Trophoblast cell (in vitro differentiated cells and primary cell): ENCODE results near the gene NONO.
"Not testable (repeated sequence)": the region's sequence is repeated elsewhere in the genome, so short reads cannot be mapped to it uniquely, and the experiment has no call there.

Source experiments
- DNase-seq, 2 donors: peaks; one replicate each; pipeline ENCODE4 v3.0.0-alpha.2; 2016
- H2AFZ ChIP-seq: 2 replicates; pipeline ENCODE4 v1.6.1; 2013; ENCODE audit warnings: low read length, moderate library complexity, mild to moderate bottlenecking; ENCODE audit not compliant: insufficient read depth, poor library complexity
- H2AK5ac ChIP-seq: 2 replicates; pipeline ENCODE4 v1.6.1; 2013; ENCODE audit warnings: mild to moderate bottlenecking, low read length
- H2BK120ac ChIP-seq: 2 replicates; pipeline ENCODE4 v1.6.1; 2013; ENCODE audit warnings: low read length, mild to moderate bottlenecking, moderate library complexity; ENCODE audit not compliant: insufficient read depth, poor library complexity
- H2BK12ac ChIP-seq: 2 replicates; pipeline ENCODE4 v1.6.1; 2013; ENCODE audit warnings: mild to moderate bottlenecking, low read length, moderate library complexity
- H2BK5ac ChIP-seq: 2 replicates; pipeline ENCODE4 v1.6.1; 2013; ENCODE audit warnings: low read length, low read depth, moderate library complexity, mild to moderate bottlenecking; ENCODE audit not compliant: poor library complexity
- H3K14ac ChIP-seq: 2 replicates; pipeline ENCODE4 v1.6.1; 2013; ENCODE audit warnings: mild to moderate bottlenecking, low read length
- H3K18ac ChIP-seq: 2 replicates; pipeline ENCODE4 v1.6.1; 2013; ENCODE audit warnings: mild to moderate bottlenecking, low read length
- H3K23ac ChIP-seq: 2 replicates; pipeline ENCODE4 v1.6.1; 2013; ENCODE audit warnings: low read length
- H3K27ac ChIP-seq: 2 replicates; pipeline ENCODE4 v1.5.1; 2013; ENCODE audit warnings: low read depth, mild to moderate bottlenecking, inconsistent platforms, low read length, moderate library complexity
- H3K27me3 ChIP-seq: 2 replicates; pipeline ENCODE4 v1.6.1; 2013; ENCODE audit warnings: inconsistent platforms, mild to moderate bottlenecking, low read length, moderate library complexity; ENCODE audit not compliant: insufficient read depth
- H3K36me3 ChIP-seq, 2 experiments: 1 replicate in 1 of 2; 2 replicates in 1 of 2; pipeline ENCODE4 v1.6.1; 2013; ENCODE audit warnings: low read length in 2 of 2, mild to moderate bottlenecking in 2 of 2, moderate library complexity in 1 of 2; ENCODE audit not compliant: insufficient read depth in 2 of 2, control insufficient read depth in 1 of 2
- H3K4ac ChIP-seq: 2 replicates; pipeline ENCODE4 v1.6.1; 2013; ENCODE audit warnings: low read depth, mild to moderate bottlenecking, low read length, moderate library complexity
- H3K4me1 ChIP-seq, 2 experiments: 1 replicate in 1 of 2; 2 replicates in 1 of 2; pipeline ENCODE4 v1.6.1; 2013; ENCODE audit warnings: low read length in 2 of 2, mild to moderate bottlenecking in 2 of 2, moderate library complexity in 1 of 2; ENCODE audit not compliant: insufficient read depth in 2 of 2, control insufficient read depth in 1 of 2
- H3K4me2 ChIP-seq: 2 replicates; pipeline ENCODE4 v1.6.1; 2013; ENCODE audit warnings: inconsistent platforms, mild to moderate bottlenecking, low read length, moderate library complexity
- H3K4me3 ChIP-seq: 2 replicates; pipeline ENCODE4 v1.5.1; 2013; ENCODE audit warnings: mild to moderate bottlenecking, low read depth, low read length, inconsistent platforms
- H3K79me1 ChIP-seq: one replicate; pipeline ENCODE4 v1.6.1; 2013; ENCODE audit warnings: low read length
- H3K79me2 ChIP-seq: 2 replicates; pipeline ENCODE4 v1.6.1; 2013; ENCODE audit warnings: low read length, mild to moderate bottlenecking; ENCODE audit not compliant: control insufficient read depth, insufficient read depth, poor library complexity
- H3K9ac ChIP-seq: 2 replicates; pipeline ENCODE4 v1.6.1; 2013; ENCODE audit warnings: mild to moderate bottlenecking, low read length
- H3K9me3 ChIP-seq: 2 replicates; pipeline ENCODE4 v1.6.1; 2013; ENCODE audit warnings: low read depth, mild to moderate bottlenecking, control low read depth, inconsistent platforms, low read length; ENCODE audit not compliant: insufficient read depth
- H4K12ac ChIP-seq: 2 replicates; pipeline ENCODE4 v1.6.1; 2013; ENCODE audit warnings: low read depth, mild to moderate bottlenecking, low read length, moderate library complexity
- H4K8ac ChIP-seq: 2 replicates; pipeline ENCODE4 v1.6.1; 2013; ENCODE audit warnings: low read depth, mild to moderate bottlenecking, low read length, moderate library complexity
- H4K91ac ChIP-seq: one replicate; pipeline ENCODE4 v1.6.1; 2013; ENCODE audit warnings: low read depth, mild to moderate bottlenecking, low read length, moderate library complexity
- WGBS: extraction: QIAGEN DNeasy Blood & Tissue Kit; methylation state at CpG from one replicate; pipeline ENCODE4 v1.1.7; 2013; ENCODE audit warnings: missing lambda C conversion rate; ENCODE audit not compliant: insufficient read length, insufficient coverage; ENCODE audit errors: extremely low coverage; 5-methylcytosine and 5-hydroxymethylcytosine counted together

The NONO gene

GRCh38 chrX:71300064-71300463, 16.6 kb downstream of the NONO start:
- not testable (repeated sequence) for H3K9ac ChIP-seq, H3K79me1 ChIP-seq, H3K79me2 ChIP-seq, H3K4me1 ChIP-seq, DNase-seq, H2BK120ac ChIP-seq, H2AFZ ChIP-seq, H3K4me2 ChIP-seq, H3K23ac ChIP-seq, H3K14ac ChIP-seq, H4K91ac ChIP-seq, H3K9me3 ChIP-seq, H3K27me3 ChIP-seq, H3K4ac ChIP-seq, H2BK12ac ChIP-seq, H3K27ac ChIP-seq, H3K18ac ChIP-seq, H3K4me3 ChIP-seq, H4K12ac ChIP-seq, H2AK5ac ChIP-seq, H4K8ac ChIP-seq, H2BK5ac ChIP-seq
- no CpG with 5 or more reads among the region's 7 CpGs for WGBS
- peaks cover 32 to 47% of the 10 kb centered on the region in 2 experiments for H3K36me3 ChIP-seq

- H3K4me3 ChIP-seq, H3K79me1 ChIP-seq, H3K9me3 ChIP-seq, H3K27me3 ChIP-seq, H3K79me2 ChIP-seq, H2BK12ac ChIP-seq, H2AK5ac ChIP-seq, H2BK120ac ChIP-seq, H4K91ac ChIP-seq, H3K18ac ChIP-seq, H3K9ac ChIP-seq, H3K4me2 ChIP-seq, H2BK5ac ChIP-seq, H4K12ac ChIP-seq, H2AFZ ChIP-seq, H3K4ac ChIP-seq, H3K27ac ChIP-seq, H4K8ac ChIP-seq, H3K14ac ChIP-seq, DNase-seq, H3K4me1 ChIP-seq, H3K23ac ChIP-seq: not testable (repeated sequence)
- no CpG with 5 or more reads among the region's 7 CpGs for WGBS
- H3K36me3 ChIP-seq = peaks cover 28 to 44% of the 10 kb centered on the region in 2 experiments
Measured at GRCh38 chrX:71300495-71300894, 17.1 kb downstream of the NONO start.

GRCh38 chrX:71301195-71301924, 17.9 kb downstream of the NONO start, which contains the start of gene ITGB1BP2:
TSS of gene ITGB1BP2 (plus strand) at chrX:71301750. CDS start at chrX:71301807, 57 bp downstream.
- Histone ChIP-seq H3K4me3 (no peak within 1 kb of the TSS), H2BK12ac (no peak within 1 kb of the TSS), H3K4me1 (no peaks in the 10 kb centered on the region), H3K79me2 (no peaks in the 10 kb centered on the region), H3K9me3 (no peaks in the 10 kb centered on the region), H4K8ac (no peak within 1 kb of the TSS), H2BK120ac (no peak within 1 kb of the TSS), H3K27ac (no peak within 1 kb of the TSS), H3K23ac (no peak within 1 kb of the TSS), H3K9ac (no peak within 1 kb of the TSS), H4K91ac (no peak within 1 kb of the TSS), H4K12ac (no peak within 1 kb of the TSS), H3K79me1 (no peaks in the 10 kb centered on the region), H2BK5ac (no peak within 1 kb of the TSS), H2AK5ac (no peak within 1 kb of the TSS), H2AFZ (no peak within 1 kb of the TSS), H3K36me3 (peaks cover 24 to 41% of the 10 kb centered on the region in 2 experiments), H3K4me2 (no peak within 1 kb of the TSS), H3K4ac (no peak within 1 kb of the TSS), H3K14ac (no peak within 1 kb of the TSS), H3K18ac (no peak within 1 kb of the TSS), H3K27me3 (no peaks in the 10 kb centered on the region)
- no CpG with 5 or more reads among the region's 10 CpGs for WGBS
- no peak for DNase-seq

GRCh38 chrX:71302461-71303213, 19.2 kb downstream of the NONO start:
- Histone ChIP-seq H3K4me1 (no peaks in the 10 kb centered on the region), H3K27me3 (no peaks in the 10 kb centered on the region), H2BK5ac (no peak overlapping the region), H4K91ac (no peak overlapping the region), H3K79me2 (no peaks in the 10 kb centered on the region), H3K23ac (no peak overlapping the region), H3K4me3 (no peak overlapping the region), H3K79me1 (no peaks in the 10 kb centered on the region), H3K9ac (no peak overlapping the region), H2AFZ (no peak overlapping the region), H3K18ac (no peak overlapping the region), H2AK5ac (no peak overlapping the region), H3K4me2 (no peak overlapping the region), H2BK120ac (no peak overlapping the region), H3K9me3 (no peaks in the 10 kb centered on the region), H2BK12ac (no peak overlapping the region), H4K8ac (no peak overlapping the region), H4K12ac (no peak overlapping the region), H3K4ac (no peak overlapping the region), H3K36me3 (peaks cover 19 to 30% of the 10 kb centered on the region in 2 experiments), H3K27ac (no peak overlapping the region), H3K14ac (no peak overlapping the region)
- WGBS = no CpG with 5 or more reads among the region's 5 CpGs
- no peak for DNase-seq
